ENCODE measurements around the gene MED16. TPM values are rescaled to one million over a fixed set of nuclear protein-coding genes. Genes with fewer than 3 reads are reported as not detected.

The MED16 gene
- total and polyA plus RNA-seq, 2 of the 4 experiments (the other 2 are of a cell fraction): 8.1 to 40.2 TPM

DNA sequence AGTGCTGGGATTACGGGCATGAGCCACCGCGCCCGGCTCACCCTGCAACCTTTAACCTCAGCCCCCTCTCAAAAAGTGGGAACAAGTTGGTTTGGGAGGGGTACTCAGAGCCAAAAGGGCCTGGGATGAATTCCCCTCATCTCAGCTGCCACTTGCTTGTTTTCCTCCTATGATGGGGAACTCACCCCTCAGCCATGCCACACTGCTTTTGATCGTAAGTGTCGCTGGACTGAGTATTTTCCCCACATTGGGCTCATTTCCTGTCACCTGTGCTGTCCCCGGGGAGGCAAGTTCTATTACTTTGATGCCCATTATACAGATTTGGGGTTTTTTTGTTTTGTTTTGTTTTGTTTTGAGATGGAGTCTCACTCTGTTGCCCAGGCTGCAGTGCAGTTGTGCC is 13.5 kb upstream of the MED16 start:
- H3K4me2 ChIP-seq (ENCODE audit: low read depth, low read length): no peak overlapping the region
- H3K23ac ChIP-seq (ENCODE audit: low read depth, low read length): no peak overlapping the region
- no peak for ATAC-seq (ENCODE audit: low read depth)
- no peak overlapping the region for H4K8ac ChIP-seq (ENCODE audit: low read depth in 2 of 2, low read length in 2 of 2)
- no peak overlapping the region for H3K4me3 ChIP-seq (ENCODE audit: insufficient read depth, low read depth, low read length)
- no peak overlapping the region for H2BK15ac ChIP-seq (ENCODE audit: low read depth, low read length)
- no peak overlapping the region for H3K27ac ChIP-seq (ENCODE audit: insufficient read depth, low read length)
- H4K20me1 ChIP-seq (ENCODE audit: insufficient read depth, low read length): peaks cover 80% of the 10 kb centered on the region
- H3K56ac ChIP-seq (ENCODE audit: extremely low read depth, insufficient read depth, low read length): no peak overlapping the region
- no peak overlapping the region for H2AK5ac ChIP-seq (ENCODE audit: low read depth, low read length)
- TF ChIP-seq, protein P1, sequence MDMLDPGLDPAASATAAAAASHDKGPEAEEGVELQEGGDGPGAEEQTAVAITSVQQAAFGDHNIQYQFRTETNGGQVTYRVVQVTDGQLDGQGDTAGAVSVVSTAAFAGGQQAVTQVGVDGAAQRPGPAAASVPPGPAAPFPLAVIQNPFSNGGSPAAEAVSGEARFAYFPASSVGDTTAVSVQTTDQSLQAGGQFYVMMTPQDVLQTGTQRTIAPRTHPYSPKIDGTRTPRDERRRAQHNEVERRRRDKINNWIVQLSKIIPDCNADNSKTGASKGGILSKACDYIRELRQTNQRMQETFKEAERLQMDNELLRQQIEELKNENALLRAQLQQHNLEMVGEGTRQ (IDR thresholded peaks at IDR 0.05; ENCODE audit: low read depth, low read length): no peak
- no peak for TF ChIP-seq RCOR1 (IDR thresholded peaks at IDR 0.05; ENCODE audit: insufficient replicate concordance, low read length)
- no peak for TF ChIP-seq MXI1 (IDR thresholded peaks at IDR 0.05; ENCODE audit: borderline replicate concordance, low read depth, low read length)
- no peak for TF ChIP-seq MAZ (IDR thresholded peaks at IDR 0.05; ENCODE audit: borderline replicate concordance, low read depth, low read length)
- no peak for TF ChIP-seq BHLHE40 (IDR thresholded peaks at IDR 0.05; ENCODE audit: low read depth, low read length)
- no peak for TF ChIP-seq MAFK (IDR thresholded peaks at IDR 0.05; ENCODE audit: low read depth, low read length)
- TF ChIP-seq, protein P2, sequence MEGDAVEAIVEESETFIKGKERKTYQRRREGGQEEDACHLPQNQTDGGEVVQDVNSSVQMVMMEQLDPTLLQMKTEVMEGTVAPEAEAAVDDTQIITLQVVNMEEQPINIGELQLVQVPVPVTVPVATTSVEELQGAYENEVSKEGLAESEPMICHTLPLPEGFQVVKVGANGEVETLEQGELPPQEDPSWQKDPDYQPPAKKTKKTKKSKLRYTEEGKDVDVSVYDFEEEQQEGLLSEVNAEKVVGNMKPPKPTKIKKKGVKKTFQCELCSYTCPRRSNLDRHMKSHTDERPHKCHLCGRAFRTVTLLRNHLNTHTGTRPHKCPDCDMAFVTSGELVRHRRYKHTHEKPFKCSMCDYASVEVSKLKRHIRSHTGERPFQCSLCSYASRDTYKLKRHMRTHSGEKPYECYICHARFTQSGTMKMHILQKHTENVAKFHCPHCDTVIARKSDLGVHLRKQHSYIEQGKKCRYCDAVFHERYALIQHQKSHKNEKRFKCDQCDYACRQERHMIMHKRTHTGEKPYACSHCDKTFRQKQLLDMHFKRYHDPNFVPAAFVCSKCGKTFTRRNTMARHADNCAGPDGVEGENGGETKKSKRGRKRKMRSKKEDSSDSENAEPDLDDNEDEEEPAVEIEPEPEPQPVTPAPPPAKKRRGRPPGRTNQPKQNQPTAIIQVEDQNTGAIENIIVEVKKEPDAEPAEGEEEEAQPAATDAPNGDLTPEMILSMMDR (conservative IDR thresholded peaks at IDR 0.05; ENCODE audit: low read depth, low read length): no peak
- TF ChIP-seq NFE2L2 (IDR thresholded peaks at IDR 0.05; ENCODE audit: low read depth, low read length): no peak
- no peak for TF ChIP-seq CEBPB (IDR thresholded peaks at IDR 0.05; ENCODE audit: low read depth, low read length)
- no peak for TF ChIP-seq FOS (IDR thresholded peaks at IDR 0.05; ENCODE audit: low read depth, low read length)
- TF ChIP-seq POLR2A (IDR thresholded peaks at IDR 0.05; ENCODE audit: low read depth, low read length): no peak
- no peak for TF ChIP-seq RAD21 (IDR thresholded peaks at IDR 0.05; ENCODE audit: low read length)
- no peak for TF ChIP-seq SMC3 (IDR thresholded peaks at IDR 0.05; ENCODE audit: low read depth, low read length)
- no peak for TF ChIP-seq CHD1 (IDR thresholded peaks at IDR 0.05; ENCODE audit: low read depth, low read length)
- TF ChIP-seq RFX5 (IDR thresholded peaks at IDR 0.05; ENCODE audit: low read depth, low read length): no peak
- TF ChIP-seq, protein P3, sequence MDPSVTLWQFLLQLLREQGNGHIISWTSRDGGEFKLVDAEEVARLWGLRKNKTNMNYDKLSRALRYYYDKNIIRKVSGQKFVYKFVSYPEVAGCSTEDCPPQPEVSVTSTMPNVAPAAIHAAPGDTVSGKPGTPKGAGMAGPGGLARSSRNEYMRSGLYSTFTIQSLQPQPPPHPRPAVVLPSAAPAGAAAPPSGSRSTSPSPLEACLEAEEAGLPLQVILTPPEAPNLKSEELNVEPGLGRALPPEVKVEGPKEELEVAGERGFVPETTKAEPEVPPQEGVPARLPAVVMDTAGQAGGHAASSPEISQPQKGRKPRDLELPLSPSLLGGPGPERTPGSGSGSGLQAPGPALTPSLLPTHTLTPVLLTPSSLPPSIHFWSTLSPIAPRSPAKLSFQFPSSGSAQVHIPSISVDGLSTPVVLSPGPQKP (IDR thresholded peaks at IDR 0.05; ENCODE audit: borderline replicate concordance, low read depth, low read length): no peak
- H3K14ac ChIP-seq (replicated peaks; ENCODE audit: low read depth, low read length): no peak overlapping the region
- no peak overlapping the region for H3K9ac ChIP-seq (ENCODE audit: low read depth, low read length)
- BruUV-seq (replicated peaks): no TSS peak
- POLR2A ChIA-PET (ENCODE audit: unreplicated experiment): no interaction called here
- peaks cover 10% of the 10 kb centered on the region for H3K36me3 ChIP-seq (ENCODE audit: control insufficient read depth, insufficient read depth, low read length)
- H2BK120ac ChIP-seq (ENCODE audit: low read depth, low read length): no peak overlapping the region
- dilution Hi-C loops (cut with HindIII; ENCODE audit: low sequenced_read_pairs, unreplicated experiment): no loop called here
- no peak overlapping the region for H3K18ac ChIP-seq (ENCODE audit: low read depth, low read length)
- DNase-seq: no peak
- no peak overlapping the region for H4K91ac ChIP-seq (ENCODE audit: insufficient read depth, low read depth, low read length)
- H2AFZ ChIP-seq (replicated peaks; ENCODE audit: low read length, poor library complexity): no peak overlapping the region
- no CpG with 5 or more reads among the region's 7 CpGs for WGBS, 2 experiments (ENCODE audit: extremely low coverage in 2 of 2, insufficient read length in 1 of 2)
- H3K4me1 ChIP-seq (ENCODE audit: control insufficient read depth, insufficient read depth, low read length): peaks cover 5% of the 10 kb centered on the region; the same call in 1 of the 2 replicates
- H2BK20ac ChIP-seq (ENCODE audit: low read depth, low read length): no peak overlapping the region
- H3K9me3 ChIP-seq (ENCODE audit: control insufficient read depth, insufficient read depth, low read length): no peaks in the 10 kb centered on the region
- no peak overlapping the region for H3K4ac ChIP-seq (ENCODE audit: low read depth, low read length)
- no peaks in the 10 kb centered on the region for H3K9me1 ChIP-seq (ENCODE audit: insufficient read depth, low read length)
- H3K79me1 ChIP-seq (ENCODE audit: low read depth in 1 of 2, low read length in 2 of 2): peaks cover 14 to 82% of the 10 kb centered on the region in 2 experiments
- no peak overlapping the region for H2AK9ac ChIP-seq (replicated peaks; ENCODE audit: low read depth, low read length, poor library complexity)
- CTCF ChIA-PET: no interaction called here
- no peak overlapping the region for H2BK5ac ChIP-seq (ENCODE audit: low read depth, low read length, poor library complexity, severe bottlenecking)
- in situ Hi-C loops (cut with MboI; ENCODE audit: low sequenced_read_pairs): no loop called here
- intact Hi-C loops (cut with micrococcal nuclease): no loop called here
- no peaks in the 10 kb centered on the region for H3K27me3 ChIP-seq (ENCODE audit: control insufficient read depth, insufficient read depth, low read length)
- H4K5ac ChIP-seq (ENCODE audit: low read depth, low read length): no peak overlapping the region

Data from IMR-90 (cell line).